DND-41 (cell line): ENCODE measurements around the gene MROH2A.

Source experiments
- EZH2 ChIP-seq: IDR thresholded peaks from 3 replicates; pipeline ENCODE4 v1.6.1; 2012; ENCODE audit warnings: borderline replicate concordance, low read depth, mild to moderate bottlenecking, moderate library complexity, low read length, inconsistent platforms; ENCODE audit not compliant: severe bottlenecking
- TF ChIP-seq, protein P1 (sequence below): IDR thresholded peaks from 2 replicates; pipeline ENCODE4 v1.5.1; 2012; ENCODE audit warnings: borderline replicate concordance, low read length, moderate library complexity, mild to moderate bottlenecking; ENCODE audit not compliant: poor library complexity, severe bottlenecking; ENCODE audit errors: extremely low read depth

DNA sequence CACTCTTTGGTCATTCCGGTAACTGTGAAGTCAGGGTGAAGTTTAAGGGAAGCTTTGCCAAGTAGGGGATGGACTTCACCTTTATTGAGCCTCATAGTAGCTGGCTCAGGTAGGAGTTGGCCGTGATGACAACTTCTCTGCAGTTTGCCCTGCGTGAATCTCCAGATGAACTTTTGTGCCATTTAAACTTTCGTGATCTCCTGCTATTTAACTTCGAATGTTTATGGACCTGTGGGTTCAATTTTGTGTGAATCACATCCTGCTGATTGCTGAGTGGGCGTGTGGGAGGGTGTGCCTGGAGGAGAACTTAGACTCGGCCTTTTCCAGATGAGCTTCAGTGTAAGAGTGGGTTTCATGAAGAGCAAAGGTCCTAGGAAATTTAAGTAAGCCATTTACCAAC is 13.9 kb upstream of the MROH2A start:
- TF ChIP-seq, protein P1, sequence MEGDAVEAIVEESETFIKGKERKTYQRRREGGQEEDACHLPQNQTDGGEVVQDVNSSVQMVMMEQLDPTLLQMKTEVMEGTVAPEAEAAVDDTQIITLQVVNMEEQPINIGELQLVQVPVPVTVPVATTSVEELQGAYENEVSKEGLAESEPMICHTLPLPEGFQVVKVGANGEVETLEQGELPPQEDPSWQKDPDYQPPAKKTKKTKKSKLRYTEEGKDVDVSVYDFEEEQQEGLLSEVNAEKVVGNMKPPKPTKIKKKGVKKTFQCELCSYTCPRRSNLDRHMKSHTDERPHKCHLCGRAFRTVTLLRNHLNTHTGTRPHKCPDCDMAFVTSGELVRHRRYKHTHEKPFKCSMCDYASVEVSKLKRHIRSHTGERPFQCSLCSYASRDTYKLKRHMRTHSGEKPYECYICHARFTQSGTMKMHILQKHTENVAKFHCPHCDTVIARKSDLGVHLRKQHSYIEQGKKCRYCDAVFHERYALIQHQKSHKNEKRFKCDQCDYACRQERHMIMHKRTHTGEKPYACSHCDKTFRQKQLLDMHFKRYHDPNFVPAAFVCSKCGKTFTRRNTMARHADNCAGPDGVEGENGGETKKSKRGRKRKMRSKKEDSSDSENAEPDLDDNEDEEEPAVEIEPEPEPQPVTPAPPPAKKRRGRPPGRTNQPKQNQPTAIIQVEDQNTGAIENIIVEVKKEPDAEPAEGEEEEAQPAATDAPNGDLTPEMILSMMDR, result no peak
- TF ChIP-seq EZH2, result no peak
